Small intestine (tissue), 7 donors: ENCODE measurements around the gene SNX4. TPM values are rescaled to one million over a fixed set of nuclear protein-coding genes. Genes with fewer than 3 reads are reported as not detected.

Source experiments
- DNase-seq, 2 donors: peaks; one replicate each; pipeline versions ENCODE4 v3.0.0 to v3.0.0-alpha.2; 2013
- FAIRE-seq: peaks from 2 replicates; lab custom pipeline; 2012; peaks lifted over from hg19 to GRCh38; lab: Jason Lieb, UNC
- H3K27ac ChIP-seq, 3 donors: one replicate each; pipeline ENCODE4 v1.5.1; 2013; ENCODE audit warnings: low read length in 2 of 3, mild to moderate bottlenecking in 2 of 3, control low read depth in 1 of 3, inconsistent platforms in 1 of 3, low read depth in 1 of 3, moderate library complexity in 1 of 3
- H3K27me3 ChIP-seq, 3 donors: one replicate each; pipeline ENCODE4 v1.6.1; 2013; ENCODE audit warnings: low read length in 3 of 3, inconsistent platforms in 1 of 3; ENCODE audit not compliant: control insufficient read depth in 3 of 3, insufficient read depth in 3 of 3
- H3K36me3 ChIP-seq, 3 donors: one replicate each; pipeline ENCODE4 v1.6.1; 2013; ENCODE audit warnings: low read length in 3 of 3, inconsistent platforms in 1 of 3, low read depth in 1 of 3, mild to moderate bottlenecking in 1 of 3, moderate library complexity in 1 of 3; ENCODE audit not compliant: control insufficient read depth in 3 of 3, insufficient read depth in 2 of 3
- H3K4me1 ChIP-seq, 3 donors: one replicate each; pipeline ENCODE4 v1.6.1; 2013; ENCODE audit warnings: low read length in 2 of 3, inconsistent platforms in 1 of 3, low read depth in 1 of 3, mild to moderate bottlenecking in 1 of 3, moderate library complexity in 1 of 3; ENCODE audit not compliant: control insufficient read depth in 3 of 3, insufficient read depth in 2 of 3
- H3K4me3 ChIP-seq, 3 donors: one replicate each; pipeline ENCODE4 v1.5.1; 2013; ENCODE audit warnings: low read length in 3 of 3, control low read depth in 1 of 3, inconsistent platforms in 1 of 3, low read depth in 1 of 3, mild to moderate bottlenecking in 1 of 3, moderate library complexity in 1 of 3
- H3K9me3 ChIP-seq, 2 donors: one replicate each; pipeline ENCODE4 v1.6.1; 2013; ENCODE audit warnings: low read depth in 1 of 2, low read length in 1 of 2; ENCODE audit not compliant: control insufficient read depth in 2 of 2, insufficient read depth in 1 of 2
- WGBS, 3 donors: extraction: QIAGEN DNeasy Blood & Tissue Kit; methylation state at CpG; one replicate each; pipeline ENCODE4 v1.1.7; 2013; 5-methylcytosine and 5-hydroxymethylcytosine counted together
- polyA plus RNA-seq, 4 donors: library from polyadenylated mRNA; stranded (reverse) in 3 of 4; unstranded in 1 of 4; fragments of 200-250 nt in 3 of 4; fragments of 120-200 nt in 1 of 4; gene quantifications; one replicate each; pipeline versions ENCODE4 v1.2.1 to v1.2.3, GENCODE V29; 2013
- donor health status: healthy with polysubstance abuse.
- donor health status: control.
- donor health status: control.
- donor health status: Bipolar disorder and iron deficiency.
- donor health status: healthy.

SNX4 gene
- polyA plus RNA-seq, 4 donors: 30.0 to 71.6 (median 61.6) TPM

- Histone ChIP-seq H3K27ac (no peak overlapping the region), H3K9me3 (peaks cover 0 to 2% of the 10 kb centered on the region in 2 donors), H3K36me3 (no peaks in the 10 kb centered on the region), H3K4me1 (peaks cover 0 to 21% (median under 1%) of the 10 kb centered on the region in 3 donors), H3K27me3 (no peaks in the 10 kb centered on the region), H3K4me3 (no peak overlapping the region)
- WGBS, 3 donors: 69 to 90% (median 73%) methylated on average over 6 of the region's 6 CpGs
- FAIRE-seq: no peak
- DNase-seq: no peak
Observed at GRCh38 chr3:125434582-125435011, 85.4 kb downstream of the SNX4 start.

GRCh38 chr3:125433611-125434041 is 86.4 kb downstream of the SNX4 start:
- FAIRE-seq: no peak
- peaks cover 0 to 4% of the 10 kb centered on the region in 2 donors for H3K9me3 ChIP-seq
- peaks cover 0 to 17% (median 0%) of the 10 kb centered on the region in 3 donors for H3K4me1 ChIP-seq
- no peak overlapping the region for H3K27ac ChIP-seq
- H3K36me3 ChIP-seq: no peaks in the 10 kb centered on the region
- no peaks in the 10 kb centered on the region for H3K27me3 ChIP-seq
- 59 to 83% (median 62%) methylated on average over 6 of the region's 6 CpGs for WGBS, 3 donors
- no peak for DNase-seq
- H3K4me3 ChIP-seq: no peak overlapping the region

- peaks cover 0 to 4% of the 10 kb centered on the region in 2 donors for H3K9me3 ChIP-seq
- DNase-seq (no peak), FAIRE-seq (no peak)
- no peak overlapping the region for H3K27ac ChIP-seq
- whole genome bisulfite sequencing, 3 donors: 76 to 83% (median 82%) methylated on average over 6 of the region's 6 CpGs
- H3K36me3 ChIP-seq: no peaks in the 10 kb centered on the region
- peaks cover 0 to 12% (median 0%) of the 10 kb centered on the region in 3 donors for H3K4me1 ChIP-seq
- no peak overlapping the region for H3K4me3 ChIP-seq
- no peaks in the 10 kb centered on the region for H3K27me3 ChIP-seq
Observed at GRCh38 chr3:125433091-125433534, 86.9 kb downstream of the SNX4 start.

GRCh38 chr3:125431912-125432790 is 87.9 kb downstream of the SNX4 start:
- H3K27ac ChIP-seq: no peak overlapping the region
- DNase-seq (no peak), FAIRE-seq (no peak)
- no peaks in the 10 kb centered on the region for H3K27me3 ChIP-seq
- H3K4me1 ChIP-seq: peaks cover 0 to 4% (median 0%) of the 10 kb centered on the region in 3 donors
- H3K36me3 ChIP-seq: no peaks in the 10 kb centered on the region
- WGBS, 3 donors: 88 to 91% (median 88%) methylated on average over 5 of the region's 5 CpGs
- H3K4me3 ChIP-seq: no peak overlapping the region
- H3K9me3 ChIP-seq: peaks cover 0 to 4% of the 10 kb centered on the region in 2 donors

GRCh38 chr3:125431391-125431790 is 88.6 kb downstream of the SNX4 start:
- DNase-seq (no peak), FAIRE-seq (no peak)
- no peak overlapping the region for H3K4me3 ChIP-seq
- peaks cover 0 to 4% of the 10 kb centered on the region in 2 donors for H3K9me3 ChIP-seq
- no peaks in the 10 kb centered on the region for H3K27me3 ChIP-seq
- H3K27ac ChIP-seq: no peak overlapping the region
- peaks cover 0 to under 1% (median 0%) of the 10 kb centered on the region in 3 donors for H3K4me1 ChIP-seq
- no peaks in the 10 kb centered on the region for H3K36me3 ChIP-seq
- 95 to 98% (median 96%) methylated on average over 2 of the region's 2 CpGs for WGBS, 3 donors

- no peak overlapping the region for H3K4me3 ChIP-seq
- no peaks in the 10 kb centered on the region for H3K36me3 ChIP-seq
- no peaks in the 10 kb centered on the region for H3K27me3 ChIP-seq
- H3K4me1 ChIP-seq: peaks cover 0 to 3% (median 0%) of the 10 kb centered on the region in 3 donors
- FAIRE-seq: no peak
- H3K9me3 ChIP-seq: peaks cover 0 to 4% of the 10 kb centered on the region in 2 donors
- H3K27ac ChIP-seq: no peak overlapping the region
- no peak for DNase-seq
- WGBS, 3 donors: 86 to 96% (median 89%) methylated on average over 7 of the region's 7 CpGs
Observed at GRCh38 chr3:125428216-125428830, 91.7 kb downstream of the SNX4 start.

GRCh38 chr3:125418306-125418705 is 101.7 kb downstream of the SNX4 start:
- H3K4me3 ChIP-seq: no peak overlapping the region
- no peaks in the 10 kb centered on the region for H3K4me1 ChIP-seq
- no peaks in the 10 kb centered on the region for H3K27me3 ChIP-seq
- no peak for DNase-seq
- no peaks in the 10 kb centered on the region for H3K36me3 ChIP-seq
- no peak for FAIRE-seq
- 86 to 94% (median 88%) methylated on average over 4 of the region's 4 CpGs for WGBS, 3 donors
- H3K27ac ChIP-seq: no peak overlapping the region
- peaks cover 0 to 14% of the 10 kb centered on the region in 2 donors for H3K9me3 ChIP-seq

- Histone ChIP-seq H3K27me3 (no peaks in the 10 kb centered on the region), H3K4me1 (no peaks in the 10 kb centered on the region), H3K27ac (no peak overlapping the region), H3K36me3 (no peaks in the 10 kb centered on the region), H3K4me3 (no peak overlapping the region), H3K9me3 (peaks cover 0 to 12% of the 10 kb centered on the region in 2 donors)
- no peak for DNase-seq
- WGBS, 3 donors: 62 to 82% (median 65%) methylated on average over 3 of the region's 3 CpGs
- FAIRE-seq: no peak
Observed at GRCh38 chr3:125416235-125416634, 103.8 kb downstream of the SNX4 start.
